ENCODE results near the gene IPO7.
"Not testable (repeated sequence)": the region's sequence is repeated elsewhere in the genome, so short reads cannot be mapped to it uniquely, and the experiment has no call there.

The IPO7 gene

DNA sequence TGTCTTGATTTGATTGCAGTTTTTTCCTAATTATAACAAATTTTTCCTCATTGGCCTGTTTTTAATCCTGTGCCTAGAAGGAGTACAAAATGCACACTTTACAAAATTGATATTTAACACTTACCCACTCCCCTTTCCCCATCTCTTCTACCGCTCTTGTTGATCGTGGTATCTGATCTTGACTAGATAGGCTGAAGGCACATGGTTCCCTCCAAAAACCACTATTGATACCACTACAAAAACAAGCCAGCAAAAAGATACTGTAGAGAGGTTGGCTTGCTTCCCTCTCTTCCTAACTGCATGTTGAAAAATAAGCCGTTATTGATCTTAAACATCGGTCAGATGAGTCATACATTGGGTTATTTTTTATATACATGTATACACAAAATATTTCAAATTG lies 61.8 kb downstream of the IPO7 start:
- peaks cover 17% of the 10 kb centered on the region for H3K36me3 ChIP-seq
- no peak overlapping the region for H3K4me3 ChIP-seq (ENCODE audit: low read depth, low read length)
- H3K4me1 ChIP-seq, result no peaks in the 10 kb centered on the region
- TF ChIP-seq CTCF (IDR thresholded peaks at IDR 0.05; ENCODE audit: low read depth, low read length), result no peak
- H3K27me3 ChIP-seq, result no peaks in the 10 kb centered on the region
- no peaks in the 10 kb centered on the region for H3K9me3 ChIP-seq
- DNase-seq, result no peak

DNA sequence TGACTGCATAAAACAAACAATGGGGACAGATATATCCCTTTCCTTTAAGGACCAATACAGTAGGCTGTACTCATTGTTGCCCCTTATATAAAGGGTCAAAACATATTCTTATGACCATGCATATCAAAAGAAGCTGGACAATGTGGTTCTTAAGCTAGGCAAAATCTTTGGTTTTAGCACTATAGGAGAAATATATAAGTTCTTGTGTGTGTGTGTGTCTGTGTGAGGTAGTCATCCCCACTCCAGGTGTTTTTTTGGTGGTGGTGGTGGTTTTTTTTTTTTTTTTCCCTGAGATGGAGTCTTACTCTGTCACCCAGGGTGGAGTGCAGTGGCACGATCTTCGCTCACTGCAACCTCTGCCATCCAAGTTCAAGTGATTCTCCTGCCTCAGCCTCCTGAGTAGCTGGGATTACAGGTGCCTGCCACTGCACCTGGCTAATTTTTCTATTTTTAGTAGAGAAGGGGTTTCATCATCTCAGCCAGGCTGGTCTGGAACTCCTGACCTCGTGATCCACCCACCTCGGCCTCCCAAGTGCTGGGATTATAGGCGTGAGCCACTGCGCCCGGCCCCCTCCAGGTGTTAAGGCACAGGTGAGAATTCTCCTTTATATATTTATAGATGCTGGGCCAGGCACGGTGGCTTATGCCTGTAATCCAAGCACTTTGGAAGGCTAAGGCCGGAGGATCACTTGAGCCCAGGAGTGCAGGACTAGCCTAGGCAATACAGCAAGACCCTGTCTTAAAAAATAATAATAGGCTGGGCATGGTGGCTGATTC lies 64.3 kb downstream of the IPO7 start:
- Histone ChIP-seq H3K4me1 (no peaks in the 10 kb centered on the region), H3K27me3 (no peaks in the 10 kb centered on the region), H3K4me3 (ENCODE audit: low read depth, low read length) (no peak overlapping the region), H3K36me3 (no peaks in the 10 kb centered on the region; the same call in 1 of the 2 replicates), H3K9me3 (no peaks in the 10 kb centered on the region)
- no peak for TF ChIP-seq CTCF (IDR thresholded peaks at IDR 0.05; ENCODE audit: low read depth, low read length)
- no peak for DNase-seq

DNA sequence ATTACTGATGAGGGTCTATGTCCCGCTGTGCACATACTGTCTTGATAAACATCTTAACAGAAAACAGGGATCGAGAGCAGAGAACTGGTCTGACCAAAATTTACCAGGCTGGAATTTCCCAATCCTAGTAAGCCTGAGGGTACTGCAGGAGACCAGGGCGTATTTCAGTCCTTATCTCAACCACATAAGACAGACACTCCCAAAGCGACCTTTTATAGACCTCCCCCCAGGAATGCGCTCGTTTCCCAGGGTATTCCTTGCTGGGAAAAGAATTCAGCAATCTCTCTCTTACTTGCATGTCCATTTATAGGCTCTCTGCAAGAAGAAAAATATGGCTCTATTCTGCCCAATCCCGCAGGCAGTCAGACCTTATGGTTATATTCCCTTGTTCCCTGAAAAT lies 67.6 kb downstream of the IPO7 start:
- not testable (repeated sequence) for H3K4me3 ChIP-seq (ENCODE audit: low read depth, low read length); H3K9me3 ChIP-seq; H3K27me3 ChIP-seq; H3K36me3 ChIP-seq; H3K4me1 ChIP-seq; DNase-seq

DNA sequence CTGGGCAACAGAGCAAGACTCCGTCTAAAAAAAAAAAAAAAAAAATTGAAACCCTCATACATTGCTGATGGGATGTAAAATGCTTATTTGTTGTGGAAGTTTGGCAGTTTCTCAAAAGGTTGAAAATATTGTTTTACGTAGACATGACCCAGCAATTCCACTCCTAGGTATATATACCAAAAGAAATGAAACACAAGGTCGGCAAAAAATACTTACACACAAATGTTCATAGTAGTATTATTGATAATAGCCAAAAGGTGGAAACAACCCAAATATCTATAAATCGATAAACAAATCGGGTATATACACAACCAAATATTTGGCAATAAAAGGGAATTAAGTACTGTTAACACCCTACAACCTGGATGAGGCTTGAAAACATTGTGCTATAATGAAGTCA lies 71.3 kb downstream of the IPO7 start:
- DNase-seq, result no peak
- Histone ChIP-seq H3K4me3 (ENCODE audit: low read depth, low read length) (no peak overlapping the region), H3K4me1 (no peaks in the 10 kb centered on the region), H3K9me3 (no peaks in the 10 kb centered on the region), H3K36me3 (no peaks in the 10 kb centered on the region), H3K27me3 (no peaks in the 10 kb centered on the region)
- TF ChIP-seq CTCF (IDR thresholded peaks at IDR 0.05; ENCODE audit: low read depth, low read length), result no peak

- no peaks in the 10 kb centered on the region for H3K36me3 ChIP-seq
- H3K9me3 ChIP-seq, result no peaks in the 10 kb centered on the region
- H3K4me1 ChIP-seq, result no peaks in the 10 kb centered on the region
- TF ChIP-seq CTCF (IDR thresholded peaks at IDR 0.05; ENCODE audit: low read depth, low read length), result no peak
- no peak for DNase-seq
- peak overlapping the region; percentile 96 for H3K4me3 ChIP-seq (ENCODE audit: low read depth, low read length)
- H3K27me3 ChIP-seq, result no peaks in the 10 kb centered on the region
These were observed 75.3 kb downstream of the IPO7 start for GRCh38 chr11:9459667-9460321.

DNA sequence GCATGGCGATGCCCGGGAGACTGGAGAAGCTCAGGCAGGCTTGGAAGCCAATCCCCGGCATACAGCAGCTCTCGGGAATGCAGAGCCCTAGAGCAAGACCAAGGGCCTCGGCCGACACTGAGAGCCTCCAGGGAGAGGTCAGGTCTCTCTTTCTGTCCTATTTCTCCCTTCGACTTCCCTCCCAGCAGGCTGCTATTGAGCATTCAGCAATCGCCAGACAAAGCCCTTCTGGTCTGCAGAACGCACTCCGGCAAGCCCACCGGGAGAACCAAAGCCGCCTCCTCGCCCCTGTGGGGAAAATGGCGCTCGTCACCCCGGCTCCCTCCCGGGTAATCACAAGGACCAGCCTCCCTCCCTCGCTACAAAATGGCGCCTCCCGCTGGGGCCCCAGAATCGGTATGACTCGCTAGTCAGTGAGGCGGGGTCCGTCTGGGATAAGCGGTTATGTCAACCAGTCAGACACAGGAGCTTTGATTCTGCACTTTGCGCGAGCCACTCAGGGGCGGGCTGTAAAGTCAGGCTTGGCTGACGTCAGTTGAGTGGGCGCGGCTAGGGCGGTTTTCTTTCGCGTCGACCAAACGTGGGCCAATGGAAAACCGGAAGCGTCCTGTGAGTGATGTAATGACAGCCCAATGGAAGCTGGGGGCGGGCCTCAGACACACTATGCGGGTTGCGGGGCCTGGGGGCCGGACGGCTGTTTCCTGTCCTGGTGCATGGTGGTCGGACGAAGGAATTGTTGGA lies 76.0 kb downstream of the IPO7 start, which contains the start of gene ZNF143:
TSS of gene ZNF143 (plus strand) at position 691 of the 741 bp plus-strand sequence. CDS start 10,297 bp downstream, outside the sequence.
- Histone ChIP-seq H3K36me3 (no peaks in the 10 kb centered on the region), H3K4me1 (no peaks in the 10 kb centered on the region), H3K27me3 (no peaks in the 10 kb centered on the region), H3K9me3 (no peaks in the 10 kb centered on the region), H3K4me3 (ENCODE audit: low read depth, low read length) (peak within 1 kb of the TSS; percentile 96)
- no peak for TF ChIP-seq CTCF (IDR thresholded peaks at IDR 0.05; ENCODE audit: low read depth, low read length)
- DNase-seq, result peak; percentile 96
